Gastroesophageal sphincter (tissue), 3 donors: ENCODE results near the gene ETS1.

Experiments used
- CTCF ChIP-seq, 4 experiments: fragments of 200-600 bp in 2 of 4; fragments of 450-650 bp in 2 of 4; sonication (generic) in 1 of 4; IDR thresholded peaks; one replicate each; pipeline ENCODE4 v1.5.1; 2017 to 2019; ENCODE audit warnings: antibody characterized with exemption in 4 of 4, mild to moderate bottlenecking in 2 of 4, moderate library complexity in 2 of 4
- EP300 ChIP-seq: sonication (generic); formaldehyde crosslinking; IDR thresholded peaks from one replicate; pipeline ENCODE4 v1.6.1; 2017; ENCODE audit warnings: antibody characterized with exemption, mild to moderate bottlenecking
- POLR2A ChIP-seq, 2 donors: fragments of 450-650 bp; IDR thresholded peaks; one replicate each; pipeline ENCODE4 v1.6.1; 2017; ENCODE audit warnings: antibody characterized with exemption in 2 of 2, mild to moderate bottlenecking in 2 of 2, moderate library complexity in 1 of 2

GRCh38 chr11:128465946-128466705 lies 121.2 kb downstream of the ETS1 start:
- TF ChIP-seq POLR2A (IDR thresholded peaks at IDR 0.05) (no peak), EP300 (no peak), CTCF (IDR thresholded peaks at IDR 0.05) (no peak)
